Measurements from ENCODE around the gene SH3BP2. TPM values are rescaled to one million over a fixed set of nuclear protein-coding genes. Genes with fewer than 3 reads are reported as not detected.

Gene SH3BP2
- polyA plus RNA-seq, 1 of the 3 experiments (the other 2 are of a cell fraction) = 25.2 TPM

DNA sequence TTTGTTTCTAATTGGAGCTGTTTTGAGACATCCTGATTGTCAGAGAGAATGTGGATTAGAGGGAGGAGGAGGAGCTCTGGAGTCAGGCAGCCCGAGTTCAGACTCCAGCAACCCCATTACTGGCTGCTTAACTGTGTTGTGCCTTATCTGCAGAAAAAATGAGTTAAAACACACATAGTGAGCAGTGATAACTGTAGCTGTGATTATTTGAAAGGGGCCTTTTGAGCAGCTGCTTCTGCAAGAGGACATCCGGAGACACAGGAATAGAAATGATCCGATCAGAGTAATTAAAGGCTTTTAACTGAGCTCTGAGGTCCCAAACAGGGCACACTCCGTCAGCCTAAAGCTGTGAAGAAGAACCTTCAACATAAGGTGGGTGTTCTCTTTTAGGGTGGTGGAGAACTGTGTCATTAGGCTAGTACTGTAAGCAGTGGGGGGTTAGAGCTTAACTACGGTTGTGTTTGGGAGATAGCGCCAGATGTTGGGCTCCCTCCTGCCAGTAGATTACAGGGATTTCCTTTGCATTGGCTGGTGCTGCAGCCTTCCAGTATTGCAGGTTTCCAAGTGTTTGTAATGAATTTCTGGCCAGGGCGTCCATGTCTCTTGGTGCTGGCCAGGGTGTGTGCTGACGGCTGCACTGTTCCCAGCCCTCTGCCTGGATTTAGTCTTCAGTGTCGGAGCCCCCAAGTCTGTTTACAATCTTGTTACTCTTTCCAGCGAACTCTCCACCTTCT, 75.0 kb downstream of the SH3BP2 start:
- peak; percentile 58 for DNase-seq
- Histone ChIP-seq H3K4me2 (0 out of 2 replicates have a peak overlapping the region, but pooled peaks have one; percentile 1), H3K27me3 (ENCODE audit: insufficient read depth) (no peaks in the 10 kb centered on the region), H3K27ac (ENCODE audit: low read depth in 2 of 2, low read length in 1 of 2) (peak overlapping the region in 1 of 2 experiments; percentile 79; a peak in 2 of 4 replicates), H3K4me3 (ENCODE audit: low read depth in 2 of 2, low read length in 1 of 2) (peak overlapping the region in 1 of 2 experiments; percentile 7; a peak in 1 of 4 replicates), H3K36me3 (replicated peaks in 1 of 2; ENCODE audit: control insufficient read depth in 1 of 2, insufficient read depth in 2 of 2, low read length in 1 of 2) (no peaks in the 10 kb centered on the region), H3K4me1 (ENCODE audit: control insufficient read depth in 1 of 2, insufficient read depth in 2 of 2, low read depth in 1 of 2, low read length in 1 of 2) (peaks cover 32 to 40% of the 10 kb centered on the region in 2 experiments; a peak in 3 of 4 replicates), H2AFZ (ENCODE audit: low read depth) (no peak overlapping the region), H4K20me1 (ENCODE audit: insufficient read depth) (peaks cover 96% of the 10 kb centered on the region), H3K9me3 (no peaks in the 10 kb centered on the region), H3K9me2 (no peaks in the 10 kb centered on the region), H3F3A (replicated peaks; ENCODE audit: insufficient read depth) (no peaks in the 10 kb centered on the region), H3K79me2 (ENCODE audit: insufficient read depth) (peaks cover 100% of the 10 kb centered on the region), H3K9ac (no peak overlapping the region)
- TF ChIP-seq NFIC (IDR thresholded peaks at IDR 0.05; ENCODE audit: borderline replicate concordance) = no peak
- no peak for TF ChIP-seq GABPA (IDR thresholded peaks at IDR 0.05; ENCODE audit: low read depth)
- peak; percentile 61; the same call in 1 of the 2 replicates for TF ChIP-seq GATA2 (CRISPR knock-in tag; IDR thresholded peaks at IDR 0.05)
- TF ChIP-seq, protein P1, sequence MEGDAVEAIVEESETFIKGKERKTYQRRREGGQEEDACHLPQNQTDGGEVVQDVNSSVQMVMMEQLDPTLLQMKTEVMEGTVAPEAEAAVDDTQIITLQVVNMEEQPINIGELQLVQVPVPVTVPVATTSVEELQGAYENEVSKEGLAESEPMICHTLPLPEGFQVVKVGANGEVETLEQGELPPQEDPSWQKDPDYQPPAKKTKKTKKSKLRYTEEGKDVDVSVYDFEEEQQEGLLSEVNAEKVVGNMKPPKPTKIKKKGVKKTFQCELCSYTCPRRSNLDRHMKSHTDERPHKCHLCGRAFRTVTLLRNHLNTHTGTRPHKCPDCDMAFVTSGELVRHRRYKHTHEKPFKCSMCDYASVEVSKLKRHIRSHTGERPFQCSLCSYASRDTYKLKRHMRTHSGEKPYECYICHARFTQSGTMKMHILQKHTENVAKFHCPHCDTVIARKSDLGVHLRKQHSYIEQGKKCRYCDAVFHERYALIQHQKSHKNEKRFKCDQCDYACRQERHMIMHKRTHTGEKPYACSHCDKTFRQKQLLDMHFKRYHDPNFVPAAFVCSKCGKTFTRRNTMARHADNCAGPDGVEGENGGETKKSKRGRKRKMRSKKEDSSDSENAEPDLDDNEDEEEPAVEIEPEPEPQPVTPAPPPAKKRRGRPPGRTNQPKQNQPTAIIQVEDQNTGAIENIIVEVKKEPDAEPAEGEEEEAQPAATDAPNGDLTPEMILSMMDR (IDR thresholded peaks at IDR 0.05) = no peak
- no peak for TF ChIP-seq TAF1 (IDR thresholded peaks at IDR 0.05; ENCODE audit: borderline replicate concordance, low read depth, low read length)
- no peak; the same call in 1 of the 2 replicates for TF ChIP-seq RCOR1 (IDR thresholded peaks at IDR 0.05; ENCODE audit: low read length)
- TF ChIP-seq, protein P2, sequence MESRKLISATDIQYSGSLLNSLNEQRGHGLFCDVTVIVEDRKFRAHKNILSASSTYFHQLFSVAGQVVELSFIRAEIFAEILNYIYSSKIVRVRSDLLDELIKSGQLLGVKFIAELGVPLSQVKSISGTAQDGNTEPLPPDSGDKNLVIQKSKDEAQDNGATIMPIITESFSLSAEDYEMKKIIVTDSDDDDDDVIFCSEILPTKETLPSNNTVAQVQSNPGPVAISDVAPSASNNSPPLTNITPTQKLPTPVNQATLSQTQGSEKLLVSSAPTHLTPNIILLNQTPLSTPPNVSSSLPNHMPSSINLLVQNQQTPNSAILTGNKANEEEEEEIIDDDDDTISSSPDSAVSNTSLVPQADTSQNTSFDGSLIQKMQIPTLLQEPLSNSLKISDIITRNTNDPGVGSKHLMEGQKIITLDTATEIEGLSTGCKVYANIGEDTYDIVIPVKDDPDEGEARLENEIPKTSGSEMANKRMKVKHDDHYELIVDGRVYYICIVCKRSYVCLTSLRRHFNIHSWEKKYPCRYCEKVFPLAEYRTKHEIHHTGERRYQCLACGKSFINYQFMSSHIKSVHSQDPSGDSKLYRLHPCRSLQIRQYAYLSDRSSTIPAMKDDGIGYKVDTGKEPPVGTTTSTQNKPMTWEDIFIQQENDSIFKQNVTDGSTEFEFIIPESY (IDR thresholded peaks at IDR 0.05; ENCODE audit: borderline replicate concordance, low read depth) = no peak
- TF ChIP-seq, protein P3, sequence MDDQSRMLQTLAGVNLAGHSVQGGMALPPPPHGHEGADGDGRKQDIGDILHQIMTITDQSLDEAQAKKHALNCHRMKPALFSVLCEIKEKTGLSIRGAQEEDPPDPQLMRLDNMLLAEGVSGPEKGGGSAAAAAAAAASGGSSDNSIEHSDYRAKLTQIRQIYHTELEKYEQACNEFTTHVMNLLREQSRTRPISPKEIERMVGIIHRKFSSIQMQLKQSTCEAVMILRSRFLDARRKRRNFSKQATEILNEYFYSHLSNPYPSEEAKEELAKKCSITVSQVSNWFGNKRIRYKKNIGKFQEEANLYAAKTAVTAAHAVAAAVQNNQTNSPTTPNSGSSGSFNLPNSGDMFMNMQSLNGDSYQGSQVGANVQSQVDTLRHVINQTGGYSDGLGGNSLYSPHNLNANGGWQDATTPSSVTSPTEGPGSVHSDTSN (IDR thresholded peaks at IDR 0.05) = no peak
- WGBS (ENCODE audit: low lambda C conversion rate) = 73% methylated on average over 9 of the region's 10 CpGs
- POLR2A ChIA-PET = interaction anchor here (0.7 to 1.1 kb wide), 2 partner anchors 10 to 13 kb away, joined by 3 read pairs; no protein-coding TSS in a partner anchor
- CTCF ChIA-PET = interaction anchor here (0.9 kb wide), 1 partner anchor 65 kb away, joined by 3 read pairs; no protein-coding TSS in a partner anchor

DNA sequence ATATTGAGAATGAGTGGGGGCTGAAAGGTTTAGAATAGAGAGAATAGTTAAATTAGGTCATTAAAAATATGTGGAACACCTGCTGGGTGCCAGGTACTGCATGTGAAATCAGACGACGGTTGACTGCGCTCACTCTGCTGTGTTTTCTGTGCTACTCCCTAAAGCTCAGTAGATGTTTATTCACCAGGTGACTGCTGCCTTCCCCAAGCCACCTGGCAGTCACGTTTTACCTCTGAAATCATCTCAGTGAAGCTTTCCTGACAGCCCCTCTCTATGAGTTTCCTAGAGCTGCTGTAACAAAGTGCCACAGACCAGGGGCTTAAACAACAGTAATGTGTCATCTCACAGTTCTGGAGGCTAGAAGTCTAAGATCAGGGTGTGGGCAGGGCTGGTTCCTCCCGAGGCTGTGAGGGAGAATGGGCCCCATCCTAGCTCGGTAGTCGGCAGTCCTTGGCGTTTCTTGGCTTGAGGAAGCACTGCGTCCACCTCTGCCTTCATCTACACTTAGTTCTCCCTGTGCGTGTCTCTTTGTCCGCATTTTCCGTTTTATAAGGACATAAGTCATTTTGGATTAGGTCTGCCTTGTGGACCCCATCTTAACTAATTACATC, 76.1 kb downstream of the SH3BP2 start:
- CTCF ChIA-PET = no interaction called here
- Histone ChIP-seq H3K4me1 (ENCODE audit: control insufficient read depth in 1 of 2, insufficient read depth in 2 of 2, low read depth in 1 of 2, low read length in 1 of 2) (peaks cover 36 to 40% of the 10 kb centered on the region in 2 experiments; a peak in 3 of 4 replicates), H3K9me2 (no peaks in the 10 kb centered on the region), H3K9me3 (no peaks in the 10 kb centered on the region), H3K36me3 (replicated peaks in 1 of 2; ENCODE audit: control insufficient read depth in 1 of 2, insufficient read depth in 2 of 2, low read length in 1 of 2) (no peaks in the 10 kb centered on the region), H3F3A (replicated peaks; ENCODE audit: insufficient read depth) (no peaks in the 10 kb centered on the region), H3K9ac (no peak overlapping the region), H2AFZ (ENCODE audit: low read depth) (no peak overlapping the region), H3K4me2 (no peak overlapping the region), H4K20me1 (ENCODE audit: insufficient read depth) (peaks cover 96% of the 10 kb centered on the region), H3K27ac (ENCODE audit: low read depth in 2 of 2, low read length in 1 of 2) (peak overlapping the region in 1 of 2 experiments; percentile 79; a peak in 2 of 4 replicates), H3K79me2 (ENCODE audit: insufficient read depth) (peaks cover 100% of the 10 kb centered on the region), H3K4me3 (ENCODE audit: low read depth in 2 of 2, low read length in 1 of 2) (no peak overlapping the region), H3K27me3 (ENCODE audit: insufficient read depth) (no peaks in the 10 kb centered on the region)
- POLR2A ChIA-PET = no interaction called here
- no peak for DNase-seq
- WGBS (ENCODE audit: low lambda C conversion rate) = 86% methylated on average over 12 of the region's 12 CpGs
- TF ChIP-seq, protein P1 (IDR thresholded peaks at IDR 0.05) = no peak
- TF ChIP-seq FOXM1 (IDR thresholded peaks at IDR 0.05; ENCODE audit: low read depth) (no peak), FOXJ3 (CRISPR knock-in tag; IDR thresholded peaks at IDR 0.05) (no peak), EZH2phosphoT487 (IDR thresholded peaks at IDR 0.05; ENCODE audit: borderline replicate concordance, low read depth) (no peak), TAF1 (IDR thresholded peaks at IDR 0.05; ENCODE audit: borderline replicate concordance, low read depth, low read length) (no peak), YY1 (IDR thresholded peaks at IDR 0.05; ENCODE audit: low read depth) (no peak), RAD21 (IDR thresholded peaks at IDR 0.05; ENCODE audit: low read length) (no peak), RXRA (IDR thresholded peaks at IDR 0.05; ENCODE audit: borderline replicate concordance, low read depth) (no peak), EP300 (IDR thresholded peaks at IDR 0.05; ENCODE audit: borderline replicate concordance in 1 of 2, low read depth in 1 of 2, low read length in 1 of 2) (no peak), NFIC (IDR thresholded peaks at IDR 0.05; ENCODE audit: borderline replicate concordance) (no peak)

Measured in SK-N-SH (cell line).